Limb (tissue), 2 donors: ENCODE data around the gene NEK7.
A peak's percentile ranks its signal among the peaks of the same experiment; 100 is the strongest.
"Not testable (repeated sequence)": the region's sequence is repeated elsewhere in the genome, so short reads cannot be mapped to it uniquely, and the experiment has no call there.

ENCODE experiments used
- DNase-seq, 2 donors: peaks; one replicate each; pipeline ENCODE4 v3.0.0-alpha.2; 2016; ENCODE audit errors: extremely low spot score in 2 of 2

Gene NEK7

GRCh38 chr1:198171667-198172540, 15.1 kb downstream of the NEK7 start:
- DNase-seq, result no peak

GRCh38 chr1:198173832-198174231, 17.0 kb downstream of the NEK7 start:
- no peak for DNase-seq

- no peak for DNase-seq
Measured at GRCh38 chr1:198174297-198174696, 17.5 kb downstream of the NEK7 start.

- no peak for DNase-seq
Measured at GRCh38 chr1:198175423-198176170, 18.8 kb downstream of the NEK7 start.

- no peak for DNase-seq
Measured at GRCh38 chr1:198176179-198176578, 19.4 kb downstream of the NEK7 start.

- no peak for DNase-seq
Measured at GRCh38 chr1:198177546-198177945, 20.7 kb downstream of the NEK7 start.

- no peak for DNase-seq
Measured at GRCh38 chr1:198178615-198179014, 21.8 kb downstream of the NEK7 start.

GRCh38 chr1:198179556-198179981, 22.8 kb downstream of the NEK7 start:
- DNase-seq, result peak in 1 of 2 donors; percentile 32

GRCh38 chr1:198183605-198184004, 26.8 kb downstream of the NEK7 start:
- no peak for DNase-seq

- no peak for DNase-seq
Measured at GRCh38 chr1:198184516-198184915, 27.7 kb downstream of the NEK7 start.

GRCh38 chr1:198185146-198185545, 28.3 kb downstream of the NEK7 start:
- no peak for DNase-seq

- DNase-seq, result no peak
Measured at GRCh38 chr1:198185759-198186158, 29.0 kb downstream of the NEK7 start.

GRCh38 chr1:198186916-198187580, 30.2 kb downstream of the NEK7 start:
- DNase-seq, result no peak

GRCh38 chr1:198187973-198188588, 31.3 kb downstream of the NEK7 start:
- DNase-seq, result no peak

GRCh38 chr1:198191117-198191516, 34.3 kb downstream of the NEK7 start:
- DNase-seq, result no peak

- not testable (repeated sequence) for DNase-seq
Measured at GRCh38 chr1:198193871-198194270, 37.1 kb downstream of the NEK7 start.

GRCh38 chr1:198196630-198197029, 39.8 kb downstream of the NEK7 start:
- no peak for DNase-seq

GRCh38 chr1:198197285-198197684, 40.5 kb downstream of the NEK7 start:
- no peak for DNase-seq

GRCh38 chr1:198199105-198199504, 42.3 kb downstream of the NEK7 start:
- DNase-seq, result no peak

GRCh38 chr1:198201956-198202784, 45.4 kb downstream of the NEK7 start:
- DNase-seq, result no peak

- DNase-seq, result no peak
Measured at GRCh38 chr1:198203434-198203833, 46.6 kb downstream of the NEK7 start.
